ENCODE data around the gene PRR18.

- TF ChIP-seq RAD21 (IDR thresholded peaks at IDR 0.05 in 1 of 2, conservative IDR thresholded peaks at IDR 0.05 in 1 of 2; ENCODE audit: low read depth in 2 of 2, low read length in 2 of 2) (no peak), SIRT6 (IDR thresholded peaks at IDR 0.05; ENCODE audit: low read length) (no peak), HDAC2 (IDR thresholded peaks at IDR 0.05; ENCODE audit: borderline replicate concordance in 1 of 2, low read depth in 2 of 2, low read length in 2 of 2) (no peak), TAF1 (IDR thresholded peaks at IDR 0.05; ENCODE audit: low read depth, low read length) (no peak), EZH2 (IDR thresholded peaks at IDR 0.05; ENCODE audit: low read depth, low read length, severe bottlenecking) (no peak), POLR2A (IDR thresholded peaks at IDR 0.05; ENCODE audit: control extremely low read depth in 1 of 2, low read depth in 2 of 2, low read length in 2 of 2) (no peak), SP1 (IDR thresholded peaks at IDR 0.05; ENCODE audit: low read depth, low read length) (no peak), JUND (IDR thresholded peaks at IDR 0.05; ENCODE audit: low read length) (no peak), CHD7 (IDR thresholded peaks at IDR 0.05; ENCODE audit: insufficient replicate concordance, low read length) (no peak), SUZ12 (IDR thresholded peaks at IDR 0.05; ENCODE audit: low read length) (no peak), BACH1 (IDR thresholded peaks at IDR 0.05; ENCODE audit: low read length) (no peak), YY1 (IDR thresholded peaks at IDR 0.05; ENCODE audit: low read depth, low read length) (no peak)
- TF ChIP-seq, protein P1, sequence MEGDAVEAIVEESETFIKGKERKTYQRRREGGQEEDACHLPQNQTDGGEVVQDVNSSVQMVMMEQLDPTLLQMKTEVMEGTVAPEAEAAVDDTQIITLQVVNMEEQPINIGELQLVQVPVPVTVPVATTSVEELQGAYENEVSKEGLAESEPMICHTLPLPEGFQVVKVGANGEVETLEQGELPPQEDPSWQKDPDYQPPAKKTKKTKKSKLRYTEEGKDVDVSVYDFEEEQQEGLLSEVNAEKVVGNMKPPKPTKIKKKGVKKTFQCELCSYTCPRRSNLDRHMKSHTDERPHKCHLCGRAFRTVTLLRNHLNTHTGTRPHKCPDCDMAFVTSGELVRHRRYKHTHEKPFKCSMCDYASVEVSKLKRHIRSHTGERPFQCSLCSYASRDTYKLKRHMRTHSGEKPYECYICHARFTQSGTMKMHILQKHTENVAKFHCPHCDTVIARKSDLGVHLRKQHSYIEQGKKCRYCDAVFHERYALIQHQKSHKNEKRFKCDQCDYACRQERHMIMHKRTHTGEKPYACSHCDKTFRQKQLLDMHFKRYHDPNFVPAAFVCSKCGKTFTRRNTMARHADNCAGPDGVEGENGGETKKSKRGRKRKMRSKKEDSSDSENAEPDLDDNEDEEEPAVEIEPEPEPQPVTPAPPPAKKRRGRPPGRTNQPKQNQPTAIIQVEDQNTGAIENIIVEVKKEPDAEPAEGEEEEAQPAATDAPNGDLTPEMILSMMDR (IDR thresholded peaks at IDR 0.05; ENCODE audit: control extremely low read depth in 1 of 3, insufficient read depth in 1 of 3, low read depth in 1 of 3, low read length in 3 of 3), result no peak
- TF ChIP-seq, protein P2, sequence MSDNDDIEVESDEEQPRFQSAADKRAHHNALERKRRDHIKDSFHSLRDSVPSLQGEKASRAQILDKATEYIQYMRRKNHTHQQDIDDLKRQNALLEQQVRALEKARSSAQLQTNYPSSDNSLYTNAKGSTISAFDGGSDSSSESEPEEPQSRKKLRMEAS (IDR thresholded peaks at IDR 0.05), result no peak
Observed at GRCh38 chr6:166284640-166285039, 23.6 kb downstream of the PRR18 start.

All from H1 (cell line).